Naive thymus-derived CD8-positive, alpha-beta T cell (primary cell): Measurements from ENCODE around the gene LRRC27. TPM values are rescaled to one million over a fixed set of nuclear protein-coding genes. Genes with fewer than 3 reads are reported as not detected.
"Not testable (repeated sequence)": the region's sequence is repeated elsewhere in the genome, so short reads cannot be mapped to it uniquely, and the experiment has no call there.

ENCODE experiments used
- ATAC-seq, 2 donors: fragments of 150-1000 bp; cut with Tn5 transposase in 1 of 2; sonication (Bioruptor Pico), chemical (Tn5 transposase) in 1 of 2; 1 replicate in 1 of 2; 2 replicates in 1 of 2; pipeline ENCODE4 v1.10.0; 2021; ENCODE audit warnings: mild to moderate bottlenecking in 2 of 2, moderate library complexity in 2 of 2
- POLR2A ChIA-PET: fragments of 350-600 bp; sonication (Branson Sonifier 250); formaldehyde crosslinking; loops from one replicate; lab custom pipeline; 2021; ENCODE audit warnings: antibody characterized with exemption; lab: Charles Lee
- DNase-seq, 10 donors: peaks; one replicate each; pipeline versions ENCODE4 v3.0.0 to v3.0.0-alpha.2; 2020 to 2022
- H3K27ac Mint-ChIP-seq, 10 donors: one replicate each; pipeline ENCODE4 v1.8.0; 2020 to 2022; ENCODE audit warnings: mild to moderate bottlenecking in 10 of 10, mixed read lengths in 10 of 10, moderate library complexity in 4 of 10, inconsistent platforms in 1 of 10
- H3K27me3 Mint-ChIP-seq, 5 donors: one replicate each; pipeline ENCODE4 v1.8.0; 2021 to 2022; ENCODE audit warnings: mixed read lengths in 5 of 5
- H3K36me3 Mint-ChIP-seq, 3 donors: one replicate each; pipeline ENCODE4 v1.8.0; 2020 to 2022; ENCODE audit warnings: mixed read lengths in 3 of 3, mild to moderate bottlenecking in 2 of 3, inconsistent platforms in 1 of 3
- H3K4me1 Mint-ChIP-seq, 4 donors: one replicate each; pipeline ENCODE4 v1.8.0; 2021 to 2022; ENCODE audit warnings: mixed read lengths in 4 of 4
- H3K4me3 Mint-ChIP-seq, 10 donors: one replicate each; pipeline ENCODE4 v1.8.0; 2020 to 2022; ENCODE audit warnings: mild to moderate bottlenecking in 10 of 10, mixed read lengths in 10 of 10, moderate library complexity in 6 of 10, inconsistent platforms in 1 of 10
- H3K9me3 Mint-ChIP-seq, 9 donors: one replicate each; pipeline ENCODE4 v1.8.0; 2020 to 2022; ENCODE audit warnings: mixed read lengths in 9 of 9, mild to moderate bottlenecking in 3 of 9, inconsistent platforms in 1 of 9, moderate library complexity in 1 of 9
- polyA plus RNA-seq, 3 donors: library from polyadenylated mRNA; unstranded; fragments of 300-500 nt; fragmentation: Illumina TruSeq; gene quantifications; one replicate each; pipeline ENCODE4 v1.2.3, GENCODE V29; 2021
- total RNA-seq, 8 experiments: library from RNA in 2 of 8; stranded (reverse) in 2 of 8; gene quantifications; one replicate each; pipeline ENCODE4 v1.2.3 and lab custom pipeline; 2021 to 2026

The LRRC27 gene
- total and polyA plus RNA-seq, 5 experiments from 2014 or later, result 2.4 to 7.9 (median 4.7) TPM

GRCh38 chr10:132336064-132336746, 4.2 kb downstream of the LRRC27 start:
- Mint-ChIP-seq H3K36me3 (peaks cover 0 to 1% (median 0%) of the 10 kb centered on the region in 3 donors), H3K4me3 (peak overlapping the region; percentile 37 to 93 (median 85)), H3K27me3 (peaks cover 0 to 3% (median 0%) of the 10 kb centered on the region in 5 donors), H3K4me1 (peaks cover 21 to 54% (median 41%) of the 10 kb centered on the region in 4 donors), H3K9me3 (peaks cover 0 to 2% (median 0%) of the 10 kb centered on the region in 9 donors), H3K27ac (peak overlapping the region in 8 of 10 donors; percentile 40 to 79 (median 60))
- no peak for ATAC-seq
- POLR2A ChIA-PET, result interaction anchor here (0.6 kb wide), 1 partner anchor 75 kb away, joined by 3 read pairs; no protein-coding TSS in a partner anchor
- no peak for DNase-seq

DNA sequence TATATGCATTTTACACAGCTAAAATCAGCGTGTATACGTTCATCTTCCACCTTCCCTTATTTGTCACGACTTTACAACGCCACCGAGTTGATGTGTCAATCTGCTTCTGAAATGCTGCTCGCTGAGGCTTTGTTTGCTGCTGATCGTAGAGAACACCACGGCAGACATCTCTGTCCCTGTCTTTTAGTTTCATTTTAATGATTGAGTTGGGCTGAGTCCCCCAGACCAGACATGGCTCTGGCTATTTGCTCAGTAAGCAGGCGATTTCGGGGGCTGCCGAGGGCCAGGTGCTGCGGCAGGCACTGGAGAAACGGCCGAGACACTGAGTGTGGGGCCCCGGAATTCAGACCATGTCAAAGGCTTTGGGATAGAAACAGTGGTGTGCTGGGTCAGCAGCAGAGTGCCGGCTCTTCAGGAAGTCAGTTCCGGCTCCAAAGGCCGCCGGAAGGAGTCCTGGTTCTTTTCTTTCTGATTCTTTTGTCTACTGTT, 5.0 kb downstream of the LRRC27 start:
- Mint-ChIP-seq H3K4me1 (peaks cover 17 to 50% (median 36%) of the 10 kb centered on the region in 4 donors), H3K36me3 (peaks cover 0 to 7% (median 7%) of the 10 kb centered on the region in 3 donors), H3K27me3 (peaks cover 0 to under 1% (median 0%) of the 10 kb centered on the region in 5 donors), H3K4me3 (peak overlapping the region; percentile 83 to 96 (median 89)), H3K9me3 (peaks cover 0 to 7% (median 0%) of the 10 kb centered on the region in 9 donors), H3K27ac (peak overlapping the region; percentile 76 to 95 (median 88))
- POLR2A ChIA-PET, result no interaction called here
- DNase-seq (peak in 2 of 10 donors; percentile 23 to 26), ATAC-seq (peak in 1 of 2 donors; percentile 10)

DNA sequence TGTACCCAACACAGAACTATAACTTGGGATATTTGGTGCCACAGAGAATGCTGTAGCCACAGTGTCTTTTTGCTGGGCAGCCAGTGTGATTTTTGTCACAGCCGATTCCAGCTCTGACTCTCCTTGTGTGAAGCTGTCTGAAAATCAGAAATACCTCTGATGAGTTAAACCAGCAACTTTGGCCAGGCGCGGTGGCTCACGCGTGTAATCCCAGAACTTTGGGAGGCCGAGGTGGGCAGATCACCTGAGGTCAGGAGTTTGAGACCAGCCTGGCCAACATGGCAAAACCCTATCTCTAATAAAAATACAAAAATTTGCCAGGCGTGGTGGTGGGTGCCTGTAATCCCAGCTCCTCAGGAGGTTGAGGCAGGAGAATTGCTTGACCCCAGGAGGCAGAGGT, 5.9 kb downstream of the LRRC27 start:
- Mint-ChIP-seq H3K4me3 (peak overlapping the region in 9 of 10 donors; percentile 83 to 96 (median 89)), H3K4me1 (peaks cover 14 to 45% (median 29%) of the 10 kb centered on the region in 4 donors), H3K36me3 (peaks cover 4 to 14% (median 14%) of the 10 kb centered on the region in 3 donors), H3K9me3 (peaks cover 0 to 13% (median 1%) of the 10 kb centered on the region in 9 donors), H3K27ac (peak overlapping the region in 1 of 10 donors; percentile 78)
- H3K27me3 Mint-ChIP-seq, POLR2A ChIA-PET, DNase-seq, ATAC-seq: not testable (repeated sequence)

- H3K4me1 Mint-ChIP-seq, result peaks cover 14 to 35% (median 25%) of the 10 kb centered on the region in 4 donors
- DNase-seq, result no peak
- peaks cover 0 to 13% (median 1%) of the 10 kb centered on the region in 9 donors for H3K9me3 Mint-ChIP-seq
- POLR2A ChIA-PET, result no interaction called here
- no peak overlapping the region for H3K4me3 Mint-ChIP-seq
- no peak for ATAC-seq
- no peaks in the 10 kb centered on the region for H3K27me3 Mint-ChIP-seq
- no peak overlapping the region for H3K27ac Mint-ChIP-seq
- peaks cover 4 to 15% (median 14%) of the 10 kb centered on the region in 3 donors for H3K36me3 Mint-ChIP-seq
These were observed 6.9 kb downstream of the LRRC27 start for GRCh38 chr10:132338876-132339275.

DNA sequence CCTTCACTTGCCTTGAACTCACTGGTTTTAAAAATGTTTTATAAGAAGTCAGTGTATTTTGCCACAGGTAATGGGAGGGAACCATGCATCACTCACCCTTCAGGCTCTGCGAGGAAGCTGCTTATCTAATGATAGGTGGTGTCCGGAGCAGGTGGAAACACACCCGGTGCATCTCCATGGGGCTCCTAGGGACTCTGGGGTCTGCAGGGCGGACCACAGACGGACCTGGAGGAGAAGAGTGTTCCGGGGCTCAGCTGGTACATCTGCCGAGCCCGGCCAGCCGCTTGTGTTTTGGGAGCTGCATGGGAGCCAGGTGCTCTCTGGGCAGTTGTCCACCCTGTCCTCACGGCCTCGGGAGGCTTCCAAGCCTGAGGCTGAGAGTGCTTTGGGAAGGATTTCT, 7.3 kb downstream of the LRRC27 start:
- peaks cover 5 to 18% (median 14%) of the 10 kb centered on the region in 3 donors for H3K36me3 Mint-ChIP-seq
- H3K4me3 Mint-ChIP-seq, result no peak overlapping the region
- ATAC-seq (no peak), DNase-seq (no peak)
- H3K27ac Mint-ChIP-seq, result no peak overlapping the region
- POLR2A ChIA-PET, result no interaction called here
- peaks cover 0 to 13% (median 1%) of the 10 kb centered on the region in 9 donors for H3K9me3 Mint-ChIP-seq
- no peaks in the 10 kb centered on the region for H3K27me3 Mint-ChIP-seq
- H3K4me1 Mint-ChIP-seq, result peaks cover 14 to 32% (median 25%) of the 10 kb centered on the region in 4 donors

- Mint-ChIP-seq H3K4me3 (no peak overlapping the region), H3K27ac (no peak overlapping the region), H3K4me1 (peaks cover 9 to 19% (median 17%) of the 10 kb centered on the region in 4 donors), H3K9me3 (peaks cover 0 to 13% (median 1%) of the 10 kb centered on the region in 9 donors), H3K27me3 (no peaks in the 10 kb centered on the region), H3K36me3 (peaks cover 14 to 28% (median 14%) of the 10 kb centered on the region in 3 donors)
- ATAC-seq (no peak), DNase-seq (no peak)
- POLR2A ChIA-PET, result no interaction called here
These were observed 9.0 kb downstream of the LRRC27 start for GRCh38 chr10:132341017-132341416.

DNA sequence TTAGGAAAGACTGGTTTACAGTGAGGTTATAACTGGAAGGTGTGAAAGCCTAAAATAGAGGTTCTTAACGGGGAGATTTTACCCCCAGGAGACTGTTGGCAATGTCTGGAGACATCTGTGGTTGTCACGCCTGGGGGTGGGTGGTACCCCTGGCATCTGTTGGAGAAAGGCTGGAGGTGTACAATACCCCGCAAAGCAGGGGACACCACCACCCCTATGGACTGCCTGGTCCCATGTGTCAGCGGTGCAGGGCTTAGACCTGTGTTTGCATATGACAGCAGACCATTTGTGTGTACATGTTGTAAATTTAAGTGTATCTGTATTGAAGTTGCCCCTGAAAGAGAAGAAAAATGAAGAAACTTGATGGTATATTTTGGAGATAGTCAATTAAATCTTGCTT, 9.8 kb downstream of the LRRC27 start:
- peak in 1 of 10 donors; percentile 7 for DNase-seq
- peaks cover 14 to 28% (median 14%) of the 10 kb centered on the region in 3 donors for H3K36me3 Mint-ChIP-seq
- no peak for ATAC-seq
- peaks cover 6 to 11% (median 9%) of the 10 kb centered on the region in 4 donors for H3K4me1 Mint-ChIP-seq
- H3K9me3 Mint-ChIP-seq, result peaks cover 0 to 13% (median 1%) of the 10 kb centered on the region in 9 donors
- POLR2A ChIA-PET, result no interaction called here
- H3K27me3 Mint-ChIP-seq, result no peaks in the 10 kb centered on the region
- H3K27ac Mint-ChIP-seq, result no peak overlapping the region
- no peak overlapping the region for H3K4me3 Mint-ChIP-seq

GRCh38 chr10:132342553-132342952, 10.6 kb downstream of the LRRC27 start:
- Mint-ChIP-seq H3K4me3 (no peak overlapping the region), H3K27ac (no peak overlapping the region), H3K36me3 (peaks cover 14 to 28% (median 14%) of the 10 kb centered on the region in 3 donors), H3K4me1 (peaks cover 0 to 5% (median 1%) of the 10 kb centered on the region in 4 donors), H3K9me3 (peaks cover 0 to 13% (median 1%) of the 10 kb centered on the region in 9 donors), H3K27me3 (no peaks in the 10 kb centered on the region)
- no peak for DNase-seq
- POLR2A ChIA-PET, result no interaction called here
- no peak for ATAC-seq

DNA sequence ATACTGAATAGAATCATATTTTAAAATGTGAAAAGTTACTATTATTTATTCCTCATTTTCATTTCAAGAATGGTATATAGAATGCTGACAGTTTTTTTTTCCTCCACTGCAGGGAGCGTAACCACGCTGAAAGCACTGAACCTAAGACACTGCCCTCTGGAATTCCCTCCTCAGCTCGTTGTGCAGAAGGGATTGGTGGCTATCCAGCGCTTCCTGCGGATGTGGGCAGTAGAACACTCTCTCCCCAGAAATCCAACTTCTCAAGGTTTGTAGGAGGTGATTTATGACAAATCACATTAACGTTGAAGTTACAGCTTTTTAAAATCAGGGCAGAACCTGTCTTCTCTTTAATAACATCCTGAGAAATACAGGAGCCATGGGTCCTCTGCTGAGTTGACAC, 12.4 kb downstream of the LRRC27 start:
- ATAC-seq, result no peak
- POLR2A ChIA-PET, result no interaction called here
- Mint-ChIP-seq H3K4me3 (no peak overlapping the region), H3K27ac (no peak overlapping the region), H3K9me3 (peaks cover 0 to 13% (median 1%) of the 10 kb centered on the region in 9 donors), H3K27me3 (no peaks in the 10 kb centered on the region), H3K36me3 (peaks cover 14 to 28% (median 22%) of the 10 kb centered on the region in 3 donors), H3K4me1 (peaks cover 0 to 2% (median 0%) of the 10 kb centered on the region in 4 donors)
- no peak for DNase-seq

- Mint-ChIP-seq H3K4me1 (peaks cover 0 to 3% (median under 1%) of the 10 kb centered on the region in 4 donors), H3K4me3 (no peak overlapping the region), H3K36me3 (peaks cover 14 to 28% (median 22%) of the 10 kb centered on the region in 3 donors), H3K9me3 (peaks cover 0 to 13% (median 1%) of the 10 kb centered on the region in 9 donors), H3K27ac (peak overlapping the region in 2 of 10 donors; percentile 38 to 57), H3K27me3 (no peaks in the 10 kb centered on the region)
- POLR2A ChIA-PET, result no interaction called here
- DNase-seq, result peak in 1 of 10 donors; percentile 43
- ATAC-seq, result no peak
These were observed 13.4 kb downstream of the LRRC27 start for GRCh38 chr10:132345345-132345744.

- Mint-ChIP-seq H3K27ac (no peak overlapping the region), H3K27me3 (no peaks in the 10 kb centered on the region), H3K36me3 (peaks cover 8 to 22% (median 22%) of the 10 kb centered on the region in 3 donors), H3K4me3 (no peak overlapping the region), H3K9me3 (peaks cover 0 to 8% (median 1%) of the 10 kb centered on the region in 9 donors), H3K4me1 (peaks cover 0 to 3% (median under 1%) of the 10 kb centered on the region in 4 donors)
- DNase-seq (peak in 1 of 10 donors; percentile 45), ATAC-seq (no peak)
- POLR2A ChIA-PET, result interaction anchor here (0.8 kb wide), 1 partner anchor 205 kb away, joined by 3 read pairs; no protein-coding TSS in a partner anchor
These were observed 14.8 kb downstream of the LRRC27 start for GRCh38 chr10:132346806-132347205.

- DNase-seq (peak in 1 of 10 donors; percentile 42), ATAC-seq (no peak)
- H3K27ac Mint-ChIP-seq, result no peak overlapping the region
- no peak overlapping the region for H3K4me3 Mint-ChIP-seq
- H3K9me3 Mint-ChIP-seq, result peaks cover 0 to 3% (median 1%) of the 10 kb centered on the region in 9 donors
- H3K36me3 Mint-ChIP-seq, result peaks cover 3 to 20% (median 18%) of the 10 kb centered on the region in 3 donors
- POLR2A ChIA-PET, result no interaction called here
- H3K4me1 Mint-ChIP-seq, result peaks cover 0 to 3% (median under 1%) of the 10 kb centered on the region in 4 donors
- no peaks in the 10 kb centered on the region for H3K27me3 Mint-ChIP-seq
These were observed 15.4 kb downstream of the LRRC27 start for GRCh38 chr10:132347211-132347930.
